GM19328 (cell line): Measurements from ENCODE around the gene DAB1.

Experiments
- ATAC-seq: cut with Tn5 transposase; IDR thresholded peaks from one replicate; pipeline ENCODE4 v1.9.1; 2021; ENCODE audit warnings: mild to moderate bottlenecking, moderate library complexity; ENCODE audit not compliant: unreplicated experiment

DAB1 gene

GRCh38 chr1:56995414-56996100 lies 428.3 kb downstream of the DAB1 start:
- no peak for ATAC-seq

- ATAC-seq = no peak
Observed at GRCh38 chr1:56993475-56993874, 430.4 kb downstream of the DAB1 start.

DNA sequence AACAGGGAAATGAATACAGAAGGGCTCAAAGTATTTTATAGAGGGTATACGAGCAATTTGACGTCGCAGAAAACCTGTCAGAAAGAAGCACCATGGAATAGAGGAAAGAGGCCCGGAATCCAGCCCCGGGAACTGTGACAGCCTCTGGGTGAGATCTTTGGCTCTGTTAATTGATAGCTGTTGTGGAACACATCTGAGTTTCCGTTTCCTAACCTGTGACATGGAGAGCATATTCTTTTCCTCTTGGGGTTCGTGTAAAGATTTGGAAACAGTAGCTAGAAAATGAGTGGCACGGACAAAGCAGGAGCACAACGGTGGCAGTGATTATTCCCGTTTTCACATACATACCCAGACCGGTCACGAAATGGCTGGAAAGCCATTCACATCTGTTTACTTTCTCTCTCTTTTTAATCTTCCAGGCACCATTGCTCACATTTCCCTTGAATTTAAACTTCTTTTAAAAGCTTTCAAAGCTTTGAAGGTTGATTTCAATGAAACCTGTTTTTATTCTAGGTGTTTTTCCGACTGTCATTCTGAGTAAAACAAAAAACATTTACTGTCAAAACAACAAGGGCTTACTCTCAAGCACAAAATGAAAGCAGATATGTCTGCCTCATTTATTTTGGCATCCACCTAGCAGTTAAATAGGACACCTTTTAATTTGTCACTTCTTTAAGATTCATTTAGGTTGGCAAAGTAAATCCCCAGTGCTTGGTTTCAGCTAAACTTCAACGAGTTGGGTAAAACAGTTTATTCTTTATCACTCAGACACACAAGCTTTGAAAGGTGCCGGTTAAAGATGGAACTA lies 431.3 kb downstream of the DAB1 start:
- ATAC-seq = no peak

- ATAC-seq = no peak
Observed at GRCh38 chr1:56991576-56991975, 432.3 kb downstream of the DAB1 start.

DNA sequence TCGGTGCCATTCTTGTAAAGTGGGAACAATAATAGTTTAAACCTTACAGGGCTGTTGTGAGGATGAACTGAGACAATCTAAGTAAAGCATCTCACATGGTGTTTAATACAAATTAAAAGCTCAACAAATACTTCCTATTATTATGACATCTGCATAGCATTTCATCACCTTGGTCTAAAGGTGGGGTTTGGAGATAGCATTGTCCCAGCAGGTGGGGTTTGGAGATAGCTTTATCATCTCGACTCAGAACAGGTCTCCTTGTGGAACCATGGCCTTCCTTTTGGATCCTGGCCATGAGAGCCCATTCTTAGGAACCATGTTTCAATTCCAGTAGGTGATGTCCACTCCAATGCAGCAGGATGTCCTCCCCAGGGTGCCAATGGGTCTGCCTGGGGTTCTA lies 437.5 kb downstream of the DAB1 start:
- no peak for ATAC-seq

DNA sequence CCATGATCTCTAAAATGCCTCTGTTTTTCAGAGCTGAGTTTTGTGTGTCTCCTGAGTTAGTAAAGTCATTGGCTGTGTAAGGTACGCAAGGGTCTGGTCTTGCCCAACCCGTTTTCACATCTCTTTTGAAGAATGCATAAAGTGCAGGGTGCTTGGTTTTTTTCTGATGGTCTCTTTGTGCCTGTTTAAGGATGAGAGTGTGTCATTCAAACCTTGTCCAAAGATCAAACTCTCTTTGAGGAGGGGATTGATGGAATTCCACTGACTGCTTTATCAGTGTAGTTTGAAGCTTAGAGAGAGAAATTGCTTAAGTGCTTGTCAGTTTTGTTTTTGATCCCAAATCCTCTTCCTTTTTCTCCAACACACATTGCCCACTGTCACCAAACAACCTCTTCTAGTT lies 438.0 kb downstream of the DAB1 start:
- ATAC-seq = no peak

DNA sequence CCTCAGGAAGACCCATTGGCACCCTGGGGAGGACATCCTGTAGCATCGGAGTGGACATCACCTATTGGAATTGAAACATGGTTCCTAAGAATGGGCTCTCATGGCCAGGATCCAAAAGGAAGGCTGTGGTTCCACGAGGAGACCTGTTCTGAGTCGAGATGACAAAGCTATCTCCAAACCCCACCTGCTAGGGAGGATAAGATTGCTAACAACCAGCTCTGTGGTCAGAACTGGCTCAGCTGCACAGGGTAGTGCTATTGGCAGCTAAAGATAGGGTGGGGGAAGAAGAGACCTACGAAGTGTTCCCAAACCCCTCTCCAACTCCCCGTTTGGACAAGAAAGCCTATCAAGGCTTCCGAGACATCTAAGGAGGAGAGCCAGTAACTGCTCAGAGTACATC lies 440.4 kb downstream of the DAB1 start:
- no peak for ATAC-seq

- no peak for ATAC-seq
Observed at GRCh38 chr1:56979986-56980755, 443.7 kb downstream of the DAB1 start.

GRCh38 chr1:56978819-56979218 lies 445.0 kb downstream of the DAB1 start:
- no peak for ATAC-seq

DNA sequence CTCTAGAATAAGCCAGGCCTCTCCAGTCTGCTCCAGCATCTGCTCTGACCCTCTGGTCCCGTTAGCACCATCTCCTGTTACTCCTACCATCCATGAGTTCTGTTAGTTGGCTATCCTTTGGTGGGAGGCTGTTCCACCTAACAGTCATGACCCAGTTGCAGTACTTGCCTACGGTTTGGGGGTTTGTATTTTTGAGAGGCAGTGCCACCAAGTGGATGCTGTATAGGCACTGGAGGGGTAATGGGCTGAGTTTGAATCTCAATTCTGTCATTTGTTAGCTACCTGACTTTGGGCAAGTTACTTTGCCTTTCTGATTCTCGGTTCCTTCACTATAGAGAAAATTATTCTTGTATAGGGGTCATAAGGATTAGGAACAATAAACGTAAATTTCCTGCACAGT lies 445.9 kb downstream of the DAB1 start:
- no peak for ATAC-seq

- ATAC-seq = no peak
Observed at GRCh38 chr1:56975446-56975845, 448.4 kb downstream of the DAB1 start.

DNA sequence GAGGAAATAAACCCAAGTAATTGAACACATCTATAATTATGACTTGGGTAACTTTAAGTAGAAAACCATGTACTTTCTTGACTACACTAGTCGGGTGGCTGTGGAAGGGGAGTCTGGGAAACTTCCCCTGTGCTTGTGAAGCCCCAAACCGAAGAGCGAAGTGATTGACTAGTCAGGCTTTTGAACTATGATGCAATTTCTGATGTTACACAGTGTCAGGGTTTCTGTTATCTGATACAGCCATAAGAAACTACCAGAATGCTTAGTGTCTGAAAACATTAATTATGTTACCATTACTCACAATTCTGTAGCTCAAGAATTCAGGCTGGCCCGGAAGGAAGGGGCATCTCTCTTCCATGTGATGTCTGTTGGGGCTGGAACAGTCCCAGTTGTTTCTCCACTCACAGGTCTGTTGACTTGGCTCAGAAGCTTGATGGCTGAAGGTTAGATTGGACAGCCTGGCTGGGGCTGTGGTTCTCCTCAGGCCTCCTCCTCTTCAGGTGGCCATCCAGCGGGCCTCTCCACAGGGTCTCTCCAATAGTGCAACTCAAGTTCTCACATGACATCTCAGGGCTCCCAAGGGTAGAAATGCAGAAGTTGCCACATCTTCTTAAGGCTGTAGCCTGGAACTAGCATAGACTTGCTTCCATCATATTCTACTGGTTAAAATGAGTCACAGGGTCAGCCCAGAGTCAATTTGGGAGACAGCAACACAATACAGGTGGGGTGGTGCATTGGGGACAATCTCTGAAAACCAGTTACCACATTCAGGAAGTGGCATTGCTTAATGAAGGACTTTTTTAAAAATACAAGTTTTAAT lies 449.7 kb downstream of the DAB1 start:
- ATAC-seq = no peak

GRCh38 chr1:56972976-56973375 lies 450.9 kb downstream of the DAB1 start:
- no peak for ATAC-seq

DNA sequence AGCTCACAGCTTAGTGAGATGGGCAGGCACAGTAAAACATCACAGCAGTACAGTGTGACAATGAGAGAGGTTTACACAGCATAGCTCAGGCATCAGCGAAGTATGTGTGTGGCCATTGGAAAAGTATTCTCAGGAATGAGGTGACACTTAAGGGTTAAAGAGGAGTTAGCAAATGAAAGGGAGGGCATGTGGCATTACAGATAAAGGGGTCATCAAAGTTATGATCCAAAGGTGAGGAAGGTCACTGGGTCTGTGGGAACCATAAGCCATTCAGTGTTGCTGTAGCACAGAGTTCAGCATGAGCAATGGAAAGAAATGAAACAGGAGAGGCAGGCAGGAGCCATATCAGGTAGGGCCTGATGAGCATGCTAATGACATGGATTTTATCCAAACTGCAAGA lies 453.6 kb downstream of the DAB1 start:
- ATAC-seq = no peak

DNA sequence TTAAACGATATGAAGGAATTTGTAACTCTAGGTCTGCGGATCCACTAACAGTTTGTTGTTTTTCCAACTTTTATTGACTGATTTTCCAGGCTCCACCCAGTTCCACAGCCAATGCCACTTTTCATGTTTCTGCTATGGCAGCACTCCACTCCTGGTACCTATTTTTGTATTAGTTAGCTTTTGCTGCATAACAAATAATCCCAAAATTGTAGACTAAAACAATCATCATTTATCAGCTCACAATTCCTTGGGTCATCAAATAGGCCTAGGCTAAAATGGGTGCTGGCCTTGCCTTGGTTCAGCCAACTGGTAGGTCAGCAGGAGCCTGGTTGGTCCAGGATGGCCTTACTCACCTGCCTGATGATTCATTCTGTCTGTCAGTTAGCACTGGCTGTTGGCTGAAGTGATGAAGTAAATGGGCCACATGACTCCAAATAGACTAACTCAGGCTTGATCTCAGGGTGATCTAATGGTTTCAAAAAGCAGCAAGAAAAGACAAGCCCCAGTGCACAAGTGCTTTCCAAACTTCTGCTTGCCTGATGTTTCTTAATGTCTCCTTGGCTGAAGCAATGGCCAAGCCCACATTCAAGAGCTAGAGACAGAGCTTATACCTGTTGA lies 454.9 kb downstream of the DAB1 start:
- no peak for ATAC-seq

- no peak for ATAC-seq
Observed at GRCh38 chr1:56967900-56968832, 455.7 kb downstream of the DAB1 start.

- ATAC-seq = no peak
Observed at GRCh38 chr1:56967355-56967754, 456.5 kb downstream of the DAB1 start.

- ATAC-seq = no peak
Observed at GRCh38 chr1:56966698-56966999, 457.2 kb downstream of the DAB1 start.

- no peak for ATAC-seq
Observed at GRCh38 chr1:56965916-56966697, 457.8 kb downstream of the DAB1 start, which contains the start of gene C8B. Gene C8B (minus strand): TSS chr1:56966015. CDS start chr1:56965948, 67 bp downstream.
